Ectodermal cell (in vitro differentiated cells): ENCODE data around the gene AATK.
"Not testable (repeated sequence)": the region's sequence is repeated elsewhere in the genome, so short reads cannot be mapped to it uniquely, and the experiment has no call there.

ENCODE experiments used
- H3K27ac ChIP-seq: 2 replicates; pipeline ENCODE4 v1.7.0; 2013; ENCODE audit warnings: mild to moderate bottlenecking, low read depth, low read length; ENCODE audit not compliant: insufficient read depth, poor library complexity, severe bottlenecking
- H3K27me3 ChIP-seq: 2 replicates; pipeline ENCODE4 v1.7.0; 2013; ENCODE audit warnings: mild to moderate bottlenecking, low read length; ENCODE audit not compliant: insufficient read depth, control insufficient read depth, poor library complexity, severe bottlenecking
- H3K36me3 ChIP-seq: one replicate; pipeline ENCODE4 v1.7.0; 2013; ENCODE audit warnings: low read length; ENCODE audit not compliant: control insufficient read depth, insufficient read depth
- H3K4me1 ChIP-seq: one replicate; pipeline ENCODE4 v1.7.0; 2013; ENCODE audit warnings: low read length; ENCODE audit not compliant: control insufficient read depth, insufficient read depth
- H3K4me3 ChIP-seq: 2 replicates; pipeline ENCODE4 v1.7.0; 2013; ENCODE audit warnings: low read depth, low read length, control low read depth; ENCODE audit not compliant: insufficient read depth
- H3K9me3 ChIP-seq: 2 replicates; pipeline ENCODE4 v1.7.0; 2013; ENCODE audit warnings: mild to moderate bottlenecking, low read length, moderate library complexity; ENCODE audit not compliant: control insufficient read depth
- WGBS, 2 experiments: methylation state at CpG; one replicate each; pipeline ENCODE4 v1.1.7; 2013; ENCODE audit warnings: missing lambda C conversion rate in 2 of 2; 5-methylcytosine and 5-hydroxymethylcytosine counted together

The AATK gene

DNA sequence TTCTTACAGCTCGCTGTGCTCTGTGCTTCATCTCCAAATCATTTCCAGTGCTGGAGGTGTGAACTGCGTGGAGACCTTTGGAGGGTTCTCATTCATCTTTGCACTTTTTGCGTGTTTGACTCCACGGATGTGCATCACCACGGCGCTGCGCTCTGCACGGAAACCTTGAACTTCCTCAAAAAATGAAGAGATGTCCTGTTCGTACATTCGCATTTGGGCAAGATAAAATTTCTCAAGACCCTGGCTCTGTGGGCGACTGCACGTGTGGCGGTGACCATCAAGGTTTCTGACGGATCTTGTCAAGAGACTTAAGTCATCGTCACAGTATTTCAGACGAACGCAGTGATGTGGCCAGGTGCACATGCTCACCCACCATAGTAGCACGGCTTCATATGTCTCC, 11.1 kb downstream of the AATK start:
- Histone ChIP-seq H3K9me3 (no peaks in the 10 kb centered on the region), H3K4me1 (no peaks in the 10 kb centered on the region), H3K4me3 (no peak overlapping the region), H3K27me3 (no peaks in the 10 kb centered on the region), H3K27ac (no peak overlapping the region), H3K36me3 (no peaks in the 10 kb centered on the region)
- 96% methylated on average over 18 of the region's 18 CpGs for WGBS, 2 experiments

DNA sequence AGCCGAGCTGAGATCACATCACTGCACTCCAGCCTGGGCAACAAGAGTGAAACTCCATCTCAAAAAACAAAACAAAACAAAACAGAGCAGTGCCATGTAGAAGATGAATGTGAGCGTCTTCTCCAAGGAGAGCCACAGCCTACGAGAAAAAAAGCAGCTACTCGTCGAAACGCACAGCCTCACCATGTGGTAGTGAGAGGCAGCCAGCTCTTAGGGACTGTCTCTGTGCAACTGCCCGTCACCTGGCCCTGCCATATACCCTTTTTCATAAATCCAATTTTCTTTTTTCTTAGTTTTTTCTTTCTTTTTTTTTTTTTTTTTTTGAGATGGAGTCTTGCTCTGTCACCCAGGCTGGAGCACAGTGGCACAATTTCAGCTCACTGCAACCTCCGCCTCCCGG, 12.0 kb downstream of the AATK start:
- not testable (repeated sequence) for H3K4me1 ChIP-seq, H3K27ac ChIP-seq, H3K36me3 ChIP-seq, H3K9me3 ChIP-seq, H3K27me3 ChIP-seq, H3K4me3 ChIP-seq
- 93 to 95% methylated on average over 9 of the region's 9 CpGs for WGBS, 2 experiments

GRCh38 chr17:81153340-81153803, 12.6 kb downstream of the AATK start:
- 92 to 93% methylated on average over 17 of the region's 17 CpGs for WGBS, 2 experiments
- Histone ChIP-seq H3K27ac (no peak overlapping the region), H3K9me3 (no peaks in the 10 kb centered on the region), H3K4me3 (no peak overlapping the region), H3K4me1 (no peaks in the 10 kb centered on the region), H3K36me3 (no peaks in the 10 kb centered on the region), H3K27me3 (no peaks in the 10 kb centered on the region)

DNA sequence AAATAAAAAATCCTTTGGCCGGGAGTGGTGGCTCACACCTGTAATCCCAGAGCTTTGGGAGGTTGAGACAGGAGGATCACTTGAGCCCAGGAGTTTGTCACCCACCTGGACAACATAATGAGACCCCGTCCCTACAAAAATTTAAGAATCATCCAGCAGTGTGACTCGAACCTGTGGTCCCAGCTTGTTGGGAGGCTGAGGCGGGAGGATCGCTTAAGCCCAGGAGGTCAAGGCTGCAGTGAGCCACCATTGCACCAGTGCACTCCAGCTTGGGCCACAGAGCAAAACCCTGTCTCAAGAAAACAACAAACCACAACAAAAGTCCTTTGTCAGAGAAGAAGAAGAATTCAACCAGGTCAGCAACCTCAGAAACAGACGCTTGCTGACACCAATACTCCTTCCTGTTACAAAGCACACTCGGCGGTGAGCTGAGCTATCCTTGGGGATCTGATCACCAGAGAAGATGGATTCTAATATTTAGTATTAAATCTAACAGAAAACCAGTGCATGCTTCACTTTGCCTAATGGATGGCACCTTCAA, 13.7 kb downstream of the AATK start:
- Histone ChIP-seq H3K36me3 (no peaks in the 10 kb centered on the region), H3K9me3 (no peaks in the 10 kb centered on the region), H3K4me1 (no peaks in the 10 kb centered on the region), H3K27ac (no peak overlapping the region), H3K27me3 (no peaks in the 10 kb centered on the region), H3K4me3 (no peak overlapping the region)
- 75 to 77% methylated on average over 8 of the region's 8 CpGs for WGBS, 2 experiments

- 91 to 94% methylated on average over 12 of the region's 13 CpGs for WGBS, 2 experiments
- H3K36me3 ChIP-seq, result no peaks in the 10 kb centered on the region
- no peak overlapping the region for H3K4me3 ChIP-seq
- H3K27me3 ChIP-seq, result no peaks in the 10 kb centered on the region
- no peaks in the 10 kb centered on the region for H3K4me1 ChIP-seq
- no peaks in the 10 kb centered on the region for H3K9me3 ChIP-seq
- no peak overlapping the region for H3K27ac ChIP-seq
Measured at GRCh38 chr17:81151278-81151677, 14.7 kb downstream of the AATK start.

GRCh38 chr17:81150377-81151077, 15.5 kb downstream of the AATK start:
- 92 to 93% methylated on average over 14 of the region's 14 CpGs for WGBS, 2 experiments
- H3K36me3 ChIP-seq, result no peaks in the 10 kb centered on the region
- no peaks in the 10 kb centered on the region for H3K9me3 ChIP-seq
- H3K27me3 ChIP-seq, result no peaks in the 10 kb centered on the region
- no peaks in the 10 kb centered on the region for H3K4me1 ChIP-seq
- H3K4me3 ChIP-seq, result no peak overlapping the region
- no peak overlapping the region for H3K27ac ChIP-seq

- Histone ChIP-seq H3K27me3 (no peaks in the 10 kb centered on the region), H3K4me1 (no peaks in the 10 kb centered on the region), H3K36me3 (no peaks in the 10 kb centered on the region), H3K9me3 (no peaks in the 10 kb centered on the region), H3K4me3 (no peak overlapping the region), H3K27ac (no peak overlapping the region)
- WGBS, 2 experiments, result 89 to 90% methylated on average over 14 of the region's 14 CpGs
Measured at GRCh38 chr17:81148986-81149533, 17.0 kb downstream of the AATK start.

DNA sequence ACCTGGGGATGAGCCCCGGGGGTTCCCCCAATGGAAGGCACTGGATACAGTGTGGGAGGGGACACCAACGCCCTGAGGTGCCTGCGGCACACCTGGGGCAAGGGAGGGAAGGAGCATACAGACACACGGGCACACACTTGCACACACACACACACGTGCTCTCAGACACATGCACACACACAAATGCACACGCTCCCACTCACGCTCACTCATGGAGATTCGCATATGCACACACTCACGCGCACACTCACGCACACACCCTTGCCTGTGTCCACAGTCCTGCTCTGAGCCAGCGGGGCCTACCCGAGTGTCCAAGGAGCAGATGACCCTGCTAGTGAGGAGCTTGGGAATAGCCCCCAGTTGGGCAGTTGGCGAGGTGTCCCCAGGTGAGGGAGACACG, 17.4 kb downstream of the AATK start:
- no peak overlapping the region for H3K4me3 ChIP-seq

GRCh38 chr17:81147701-81148100, 18.3 kb downstream of the AATK start:
- 95% methylated on average over 10 of the region's 10 CpGs for WGBS, 2 experiments

More for the DNA sequence above, 17.4 kb downstream of the AATK start:
- H3K27ac ChIP-seq, result no peak overlapping the region
- no peaks in the 10 kb centered on the region for H3K9me3 ChIP-seq
- H3K4me1 ChIP-seq, result no peaks in the 10 kb centered on the region
- WGBS, 2 experiments, result 95 to 96% methylated on average over 15 of the region's 15 CpGs
- no peaks in the 10 kb centered on the region for H3K36me3 ChIP-seq
- H3K27me3 ChIP-seq, result no peaks in the 10 kb centered on the region

GRCh38 chr17:81146208-81146607, 19.8 kb downstream of the AATK start:
- 78 to 85% methylated on average over 9 to 10 of the region's 10 CpGs for WGBS, 2 experiments
- H3K4me3 ChIP-seq, H3K9me3 ChIP-seq, H3K27me3 ChIP-seq, H3K27ac ChIP-seq, H3K36me3 ChIP-seq, H3K4me1 ChIP-seq: not testable (repeated sequence)

More at GRCh38 chr17:81147701-81148100, 18.3 kb downstream of the AATK start:
- H3K4me1 ChIP-seq, result no peaks in the 10 kb centered on the region
- H3K36me3 ChIP-seq, result no peaks in the 10 kb centered on the region
- no peak overlapping the region for H3K4me3 ChIP-seq
- H3K27ac ChIP-seq, result no peak overlapping the region
- no peaks in the 10 kb centered on the region for H3K9me3 ChIP-seq
- no peaks in the 10 kb centered on the region for H3K27me3 ChIP-seq
